Measurements from ENCODE around the gene EVI5. TPM values are rescaled to one million over a fixed set of nuclear protein-coding genes. Genes with fewer than 3 reads are reported as not detected.

Gene EVI5
- total RNA-seq, 1 experiment from 2014 or later: 11.4 TPM

DNA sequence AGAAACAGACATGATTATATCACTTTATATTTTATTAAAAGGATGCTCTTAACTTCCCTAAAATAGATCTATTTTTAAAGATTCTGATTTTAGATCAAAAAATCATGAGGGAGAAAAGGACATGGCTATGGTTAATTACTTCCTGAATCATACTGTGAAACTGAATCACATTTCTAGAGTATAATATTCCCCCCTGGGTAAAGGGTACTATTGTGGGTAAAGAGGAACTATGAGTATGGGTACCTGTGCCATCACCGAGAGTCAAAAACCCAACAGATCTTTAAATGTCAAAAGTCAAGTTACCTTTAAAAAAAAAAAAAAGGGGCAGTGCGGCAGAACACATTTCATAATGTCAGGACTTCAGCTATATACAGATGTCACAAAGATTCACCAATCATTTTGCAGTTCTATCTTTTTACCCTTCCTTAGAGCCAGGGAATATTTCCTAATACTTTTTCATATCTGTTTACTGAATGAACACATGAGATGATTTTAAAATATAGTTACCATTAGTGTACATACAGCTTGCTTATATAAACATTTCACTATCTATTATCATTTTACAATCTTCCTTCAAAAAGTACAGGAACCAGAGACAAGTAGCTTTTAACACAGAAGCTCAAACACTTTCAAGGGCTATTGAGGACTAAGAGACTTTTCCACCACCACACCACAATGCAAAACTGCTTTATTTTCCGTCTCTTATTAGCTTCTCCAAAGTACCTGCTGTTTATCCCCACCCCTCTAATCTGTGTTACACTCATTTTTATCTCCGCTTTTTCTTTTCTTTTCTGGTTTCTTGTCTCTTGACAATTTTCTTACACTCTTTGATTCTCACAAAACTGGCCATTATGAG is 45.0 kb downstream of the EVI5 start:
- H3K27me3 Mint-ChIP-seq (ENCODE audit: low read depth): no peaks in the 10 kb centered on the region
- peaks cover 2% of the 10 kb centered on the region; the same call in 1 of the 2 replicates for H3K36me3 Mint-ChIP-seq
- H3K4me1 Mint-ChIP-seq: peaks cover 2% of the 10 kb centered on the region
- H3K4me3 Mint-ChIP-seq: no peak overlapping the region
- ChIA-PET POLR2A (no interaction called here), CTCF (interaction anchor here (1.0 kb wide), 1 partner anchor 8 kb away, joined by 4 read pairs; no protein-coding TSS in a partner anchor)
- no peaks in the 10 kb centered on the region for H3K9me3 Mint-ChIP-seq
- no peak for ATAC-seq
- DNase-seq (ENCODE audit: low spot score): no peak
- no peak overlapping the region for H3K27ac Mint-ChIP-seq
- TF ChIP-seq NR2C2 (CRISPR knock-in tag; IDR thresholded peaks at IDR 0.05): no peak
- TF ChIP-seq ZNF138 (CRISPR knock-in tag; conservative IDR thresholded peaks at IDR 0.05): no peak
- no peak for TF ChIP-seq NFATC4 (CRISPR knock-in tag; IDR thresholded peaks at IDR 0.05)
- TF ChIP-seq, protein P1, sequence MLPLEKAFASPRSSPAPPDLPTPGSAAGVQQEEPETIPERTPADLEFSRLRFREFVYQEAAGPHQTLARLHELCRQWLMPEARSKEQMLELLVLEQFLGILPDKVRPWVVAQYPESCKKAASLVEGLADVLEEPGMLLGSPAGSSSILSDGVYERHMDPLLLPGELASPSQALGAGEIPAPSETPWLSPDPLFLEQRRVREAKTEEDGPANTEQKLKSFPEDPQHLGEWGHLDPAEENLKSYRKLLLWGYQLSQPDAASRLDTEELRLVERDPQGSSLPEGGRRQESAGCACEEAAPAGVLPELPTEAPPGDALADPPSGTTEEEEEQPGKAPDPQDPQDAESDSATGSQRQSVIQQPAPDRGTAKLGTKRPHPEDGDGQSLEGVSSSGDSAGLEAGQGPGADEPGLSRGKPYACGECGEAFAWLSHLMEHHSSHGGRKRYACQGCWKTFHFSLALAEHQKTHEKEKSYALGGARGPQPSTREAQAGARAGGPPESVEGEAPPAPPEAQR (CRISPR knock-in tag; IDR thresholded peaks at IDR 0.05): no peak
- TF ChIP-seq, protein P2, sequence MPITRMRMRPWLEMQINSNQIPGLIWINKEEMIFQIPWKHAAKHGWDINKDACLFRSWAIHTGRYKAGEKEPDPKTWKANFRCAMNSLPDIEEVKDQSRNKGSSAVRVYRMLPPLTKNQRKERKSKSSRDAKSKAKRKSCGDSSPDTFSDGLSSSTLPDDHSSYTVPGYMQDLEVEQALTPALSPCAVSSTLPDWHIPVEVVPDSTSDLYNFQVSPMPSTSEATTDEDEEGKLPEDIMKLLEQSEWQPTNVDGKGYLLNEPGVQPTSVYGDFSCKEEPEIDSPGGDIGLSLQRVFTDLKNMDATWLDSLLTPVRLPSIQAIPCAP (CRISPR knock-in tag; IDR thresholded peaks at IDR 0.05): no peak
- no peak for TF ChIP-seq NFYB (CRISPR knock-in tag; conservative IDR thresholded peaks at IDR 0.05; ENCODE audit: low read depth)
- no peak for TF ChIP-seq ZNF416 (CRISPR knock-in tag; IDR thresholded peaks at IDR 0.05)
- TF ChIP-seq ATF6 (CRISPR knock-in tag; IDR thresholded peaks at IDR 0.05): no peak
- TF ChIP-seq ZNF219 (CRISPR knock-in tag; IDR thresholded peaks at IDR 0.05; ENCODE audit: borderline replicate concordance): no peak
- TF ChIP-seq ATF1 (CRISPR knock-in tag; IDR thresholded peaks at IDR 0.05): no peak
- TF ChIP-seq SMAD4 (CRISPR knock-in tag; IDR thresholded peaks at IDR 0.05): no peak
- TF ChIP-seq, protein P3, sequence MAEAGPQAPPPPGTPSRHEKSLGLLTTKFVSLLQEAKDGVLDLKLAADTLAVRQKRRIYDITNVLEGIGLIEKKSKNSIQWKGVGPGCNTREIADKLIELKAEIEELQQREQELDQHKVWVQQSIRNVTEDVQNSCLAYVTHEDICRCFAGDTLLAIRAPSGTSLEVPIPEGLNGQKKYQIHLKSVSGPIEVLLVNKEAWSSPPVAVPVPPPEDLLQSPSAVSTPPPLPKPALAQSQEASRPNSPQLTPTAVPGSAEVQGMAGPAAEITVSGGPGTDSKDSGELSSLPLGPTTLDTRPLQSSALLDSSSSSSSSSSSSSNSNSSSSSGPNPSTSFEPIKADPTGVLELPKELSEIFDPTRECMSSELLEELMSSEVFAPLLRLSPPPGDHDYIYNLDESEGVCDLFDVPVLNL (CRISPR knock-in tag; IDR thresholded peaks at IDR 0.05; ENCODE audit: borderline replicate concordance, low read depth): no peak
- TF ChIP-seq FOXP4 (CRISPR knock-in tag; IDR thresholded peaks at IDR 0.05): no peak
- TF ChIP-seq, protein P4, sequence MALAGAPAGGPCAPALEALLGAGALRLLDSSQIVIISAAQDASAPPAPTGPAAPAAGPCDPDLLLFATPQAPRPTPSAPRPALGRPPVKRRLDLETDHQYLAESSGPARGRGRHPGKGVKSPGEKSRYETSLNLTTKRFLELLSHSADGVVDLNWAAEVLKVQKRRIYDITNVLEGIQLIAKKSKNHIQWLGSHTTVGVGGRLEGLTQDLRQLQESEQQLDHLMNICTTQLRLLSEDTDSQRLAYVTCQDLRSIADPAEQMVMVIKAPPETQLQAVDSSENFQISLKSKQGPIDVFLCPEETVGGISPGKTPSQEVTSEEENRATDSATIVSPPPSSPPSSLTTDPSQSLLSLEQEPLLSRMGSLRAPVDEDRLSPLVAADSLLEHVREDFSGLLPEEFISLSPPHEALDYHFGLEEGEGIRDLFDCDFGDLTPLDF (CRISPR knock-in tag; IDR thresholded peaks at IDR 0.05): no peak
- TF ChIP-seq ZBTB43 (CRISPR knock-in tag; IDR thresholded peaks at IDR 0.05): no peak
- no peak for TF ChIP-seq KAT7 (CRISPR knock-in tag; IDR thresholded peaks at IDR 0.05; ENCODE audit: borderline replicate concordance)
- TF ChIP-seq ZNF121 (CRISPR knock-in tag; IDR thresholded peaks at IDR 0.05): no peak
- no peak for TF ChIP-seq CREM (CRISPR knock-in tag; IDR thresholded peaks at IDR 0.05)
